Breast epithelium (tissue), 3 donors: ENCODE data around the gene MIOX.

Experiments
- CTCF ChIP-seq, 3 donors: fragments of 450-650 bp; IDR thresholded peaks; one replicate each; pipeline ENCODE4 v1.5.1; 2016 to 2017; ENCODE audit warnings: antibody characterized with exemption in 3 of 3, mild to moderate bottlenecking in 3 of 3, moderate library complexity in 3 of 3
- POLR2AphosphoS5 ChIP-seq, 3 donors: sonication (generic); formaldehyde crosslinking; IDR thresholded peaks; one replicate each; pipeline ENCODE4 v1.6.1; 2017; ENCODE audit warnings: antibody characterized with exemption in 3 of 3

GRCh38 chr22:50471197-50471847, 15.3 kb upstream of the MIOX start:
- no peak for TF ChIP-seq CTCF (IDR thresholded peaks at IDR 0.05)
- TF ChIP-seq POLR2AphosphoS5 (IDR thresholded peaks at IDR 0.05): no peak
